ENCODE measurements around the gene AKT2. TPM values are rescaled to one million over a fixed set of nuclear protein-coding genes. Genes with fewer than 3 reads are reported as not detected.

Gene AKT2
- polyA plus RNA-seq, 1 donor (not counting 4 experiments of a cell fraction or from before 2014, with no cell fraction given), result 108 TPM

- Histone ChIP-seq H3K9ac (ENCODE audit: control insufficient read depth, extremely low read depth, insufficient read depth, low read length) (no peak overlapping the region), H4K20me1 (ENCODE audit: control insufficient read depth, extremely low read depth, insufficient read depth, low read length) (peaks cover 11% of the 10 kb centered on the region), H2AFZ (ENCODE audit: control insufficient read depth, low read length) (no peak overlapping the region), H3K9me3 (ENCODE audit: control insufficient read depth, low read depth, low read length) (no peaks in the 10 kb centered on the region), H3K4me1 (ENCODE audit: control insufficient read depth, extremely low read depth, insufficient read depth, low read length) (no peaks in the 10 kb centered on the region), H3K27me3 (ENCODE audit: control insufficient read depth, extremely low read depth, insufficient read depth, low read length) (no peaks in the 10 kb centered on the region), H3K27ac (ENCODE audit: control insufficient read depth, insufficient read depth, low read length) (no peak overlapping the region), H3K79me2 (ENCODE audit: control insufficient read depth, insufficient read depth, low read length) (peaks cover 71% of the 10 kb centered on the region), H3K36me3 (ENCODE audit: control insufficient read depth in 2 of 2, extremely low read depth in 1 of 2, insufficient read depth in 2 of 2, low read length in 2 of 2) (peaks cover 6 to 26% of the 10 kb centered on the region in 2 experiments), H3K4me2 (ENCODE audit: control insufficient read depth, extremely low read depth, insufficient read depth, low read depth, low read length) (no peak overlapping the region), H3K9me1 (ENCODE audit: control insufficient read depth, extremely low read depth, insufficient read depth, low read length) (peaks cover 4% of the 10 kb centered on the region), H3K4me3 (ENCODE audit: control insufficient read depth in 2 of 3, extremely low read depth in 1 of 3, insufficient read depth in 2 of 3, low read depth in 1 of 3, low read length in 3 of 3) (no peak overlapping the region)
- dilution Hi-C loops (cut with MboI; ENCODE audit: extremely low pct_ligation_motif_present, low sequenced_read_pairs), result no loop called here
- TF ChIP-seq, protein P1, sequence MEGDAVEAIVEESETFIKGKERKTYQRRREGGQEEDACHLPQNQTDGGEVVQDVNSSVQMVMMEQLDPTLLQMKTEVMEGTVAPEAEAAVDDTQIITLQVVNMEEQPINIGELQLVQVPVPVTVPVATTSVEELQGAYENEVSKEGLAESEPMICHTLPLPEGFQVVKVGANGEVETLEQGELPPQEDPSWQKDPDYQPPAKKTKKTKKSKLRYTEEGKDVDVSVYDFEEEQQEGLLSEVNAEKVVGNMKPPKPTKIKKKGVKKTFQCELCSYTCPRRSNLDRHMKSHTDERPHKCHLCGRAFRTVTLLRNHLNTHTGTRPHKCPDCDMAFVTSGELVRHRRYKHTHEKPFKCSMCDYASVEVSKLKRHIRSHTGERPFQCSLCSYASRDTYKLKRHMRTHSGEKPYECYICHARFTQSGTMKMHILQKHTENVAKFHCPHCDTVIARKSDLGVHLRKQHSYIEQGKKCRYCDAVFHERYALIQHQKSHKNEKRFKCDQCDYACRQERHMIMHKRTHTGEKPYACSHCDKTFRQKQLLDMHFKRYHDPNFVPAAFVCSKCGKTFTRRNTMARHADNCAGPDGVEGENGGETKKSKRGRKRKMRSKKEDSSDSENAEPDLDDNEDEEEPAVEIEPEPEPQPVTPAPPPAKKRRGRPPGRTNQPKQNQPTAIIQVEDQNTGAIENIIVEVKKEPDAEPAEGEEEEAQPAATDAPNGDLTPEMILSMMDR (optimal IDR thresholded peaks at IDR 0.05 in 1 of 3, IDR thresholded peaks at IDR 0.05 in 1 of 3, conservative IDR thresholded peaks at IDR 0.05 in 1 of 3; ENCODE audit: extremely low read depth in 1 of 3, insufficient read depth in 2 of 3, low read length in 3 of 3), result no peak
- TF ChIP-seq EZH2 (IDR thresholded peaks at IDR 0.05; ENCODE audit: low read length), result no peak
- FAIRE-seq (no peak), DNase-seq (ENCODE audit: low read depth, low spot score) (no peak)
Observed at GRCh38 chr19:40266119-40266518, 19.0 kb downstream of the AKT2 start.

- Histone ChIP-seq H3K4me1 (ENCODE audit: control insufficient read depth, extremely low read depth, insufficient read depth, low read length) (no peaks in the 10 kb centered on the region), H3K9me1 (ENCODE audit: control insufficient read depth, extremely low read depth, insufficient read depth, low read length) (peaks cover 4% of the 10 kb centered on the region), H3K9ac (ENCODE audit: control insufficient read depth, extremely low read depth, insufficient read depth, low read length) (no peak overlapping the region), H2AFZ (ENCODE audit: control insufficient read depth, low read length) (no peak overlapping the region), H4K20me1 (ENCODE audit: control insufficient read depth, extremely low read depth, insufficient read depth, low read length) (peaks cover 11% of the 10 kb centered on the region), H3K9me3 (ENCODE audit: control insufficient read depth, low read depth, low read length) (no peaks in the 10 kb centered on the region), H3K27ac (ENCODE audit: control insufficient read depth, insufficient read depth, low read length) (no peak overlapping the region), H3K27me3 (ENCODE audit: control insufficient read depth, extremely low read depth, insufficient read depth, low read length) (no peaks in the 10 kb centered on the region), H3K79me2 (ENCODE audit: control insufficient read depth, insufficient read depth, low read length) (peaks cover 71% of the 10 kb centered on the region), H3K4me2 (ENCODE audit: control insufficient read depth, extremely low read depth, insufficient read depth, low read depth, low read length) (no peak overlapping the region), H3K4me3 (ENCODE audit: control insufficient read depth in 2 of 3, extremely low read depth in 1 of 3, insufficient read depth in 2 of 3, low read depth in 1 of 3, low read length in 3 of 3) (no peak overlapping the region), H3K36me3 (ENCODE audit: control insufficient read depth in 2 of 2, extremely low read depth in 1 of 2, insufficient read depth in 2 of 2, low read length in 2 of 2) (peaks cover 6 to 26% of the 10 kb centered on the region in 2 experiments)
- dilution Hi-C loops (cut with MboI; ENCODE audit: extremely low pct_ligation_motif_present, low sequenced_read_pairs), result no loop called here
- no peak for FAIRE-seq
- TF ChIP-seq, protein P1 (optimal IDR thresholded peaks at IDR 0.05 in 1 of 3, IDR thresholded peaks at IDR 0.05 in 1 of 3, conservative IDR thresholded peaks at IDR 0.05 in 1 of 3; ENCODE audit: extremely low read depth in 1 of 3, insufficient read depth in 2 of 3, low read length in 3 of 3), result no peak
- no peak for TF ChIP-seq EZH2 (IDR thresholded peaks at IDR 0.05; ENCODE audit: low read length)
- no peak for DNase-seq (ENCODE audit: low read depth, low spot score)
Observed at GRCh38 chr19:40265763-40266099, 19.4 kb downstream of the AKT2 start.

All from keratinocyte (primary cell).